NK-92 (cell line): ENCODE results near the gene SLC4A8.
"Not testable (repeated sequence)": the region's sequence is repeated elsewhere in the genome, so short reads cannot be mapped to it uniquely, and the experiment has no call there.

ENCODE experiments used
- DNase-seq: peaks from one replicate; lab custom pipeline; 2025; ENCODE audit not compliant: unreplicated experiment; lab: John Stamatoyannopoulos, UW

The SLC4A8 gene

DNA sequence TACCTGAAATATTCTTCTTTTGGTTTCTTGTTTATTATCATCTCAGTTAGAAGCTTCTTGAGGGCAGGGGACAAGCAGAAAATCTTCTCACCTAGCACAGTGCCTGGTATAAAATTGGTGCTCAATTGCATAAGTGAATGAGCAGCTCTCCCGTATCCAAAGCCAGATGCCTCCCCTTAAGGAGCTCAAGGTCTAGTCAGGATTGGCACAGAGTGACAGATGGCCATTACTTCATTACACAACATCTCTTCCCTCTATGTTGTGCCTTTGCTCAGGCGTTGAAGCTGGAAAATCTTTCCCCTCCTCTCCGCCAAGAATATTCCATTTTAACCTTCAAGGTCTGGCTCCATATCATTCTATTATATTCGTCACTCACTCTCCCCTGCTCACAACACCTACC, 3.6 kb downstream of the SLC4A8 start:
- no peak for DNase-seq

DNA sequence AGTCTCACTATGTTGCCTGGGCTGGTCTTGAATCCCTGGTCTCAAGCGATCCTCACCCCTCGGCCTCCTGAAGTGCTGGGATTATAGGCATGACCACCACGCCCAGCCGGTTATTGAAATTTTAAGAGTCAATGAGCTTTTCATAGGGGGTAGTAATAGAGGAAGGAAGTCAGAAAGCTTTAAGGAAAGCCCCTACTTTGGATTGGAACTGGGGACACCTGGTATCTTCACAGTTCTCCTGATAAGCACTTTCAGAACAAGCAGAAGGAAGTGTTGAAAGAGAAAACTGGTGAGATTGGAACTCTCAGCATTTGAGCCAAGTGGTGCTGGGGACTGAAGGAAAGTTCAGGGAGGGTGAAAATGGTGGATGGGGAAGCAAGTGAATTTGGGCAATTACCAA, 5.1 kb downstream of the SLC4A8 start:
- DNase-seq = no peak

DNA sequence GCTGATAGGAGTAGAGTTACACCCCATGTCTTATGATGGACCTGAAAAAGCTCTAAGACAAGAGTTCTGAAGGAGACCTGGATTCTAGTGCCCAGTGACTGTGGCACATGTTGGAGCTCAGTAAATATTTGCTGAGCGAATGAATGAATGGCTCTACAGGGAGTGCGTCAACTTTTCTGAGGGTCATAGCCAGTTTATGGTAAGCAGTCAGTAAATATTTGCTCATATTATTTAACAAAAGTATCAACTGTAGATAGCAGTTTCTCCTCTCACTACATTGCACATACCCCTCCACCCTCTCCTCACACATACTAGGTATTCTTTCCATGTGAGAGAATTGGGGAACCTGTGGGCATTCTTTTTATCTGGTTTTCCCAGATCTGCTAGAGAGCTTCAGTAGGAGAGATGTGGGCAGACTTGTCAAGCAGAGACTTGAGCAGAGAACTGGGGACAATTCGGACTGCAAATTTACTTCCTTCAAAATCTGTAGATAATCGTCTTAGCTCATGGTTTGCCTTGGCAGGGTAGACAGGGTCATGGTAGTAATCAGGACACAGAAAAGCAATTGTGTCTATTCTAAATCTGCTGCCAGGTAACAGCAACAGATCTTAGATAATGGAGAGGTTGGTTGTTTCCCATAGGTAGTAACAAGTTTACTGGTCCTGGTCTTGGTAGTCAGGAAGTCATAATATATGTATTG, 5.7 kb downstream of the SLC4A8 start:
- DNase-seq = no peak

DNA sequence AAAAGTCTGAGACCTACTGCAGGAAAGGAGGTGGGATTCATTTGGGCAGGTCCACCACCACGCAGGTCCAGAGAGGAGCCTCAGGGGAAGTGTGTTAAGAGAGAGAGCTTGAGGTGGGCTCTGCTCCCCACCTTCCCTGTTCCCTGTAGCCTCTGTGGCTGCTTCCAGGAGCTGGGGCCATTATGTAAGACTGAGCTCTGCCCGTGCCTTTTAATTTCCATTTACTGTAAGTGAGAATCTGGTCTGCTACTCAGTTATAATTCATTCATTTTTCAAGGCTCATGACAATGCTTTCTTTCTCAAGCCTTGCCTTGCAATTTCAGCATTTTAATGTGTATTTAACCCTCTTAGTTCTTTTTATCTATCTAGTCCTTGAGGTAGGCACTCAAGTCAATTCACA, 8.3 kb downstream of the SLC4A8 start:
- no peak for DNase-seq

DNA sequence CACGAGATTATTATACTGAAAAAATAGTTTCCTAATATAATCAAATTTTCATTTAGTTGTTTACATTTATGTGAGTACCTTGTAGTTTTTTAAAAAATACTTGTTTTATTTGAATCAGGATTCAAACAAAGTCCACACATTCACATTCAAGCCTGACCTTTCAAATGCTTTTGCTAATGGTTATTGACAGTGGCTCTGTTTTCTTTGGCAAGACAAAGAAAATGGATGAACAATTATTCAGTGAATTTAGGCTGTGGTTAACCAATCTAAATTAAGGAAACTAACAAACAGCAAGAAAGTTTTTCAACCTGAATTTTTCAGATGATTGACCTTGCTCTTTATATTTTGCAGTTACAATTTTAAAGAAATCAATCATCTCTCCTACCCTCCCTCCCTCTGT, 9.7 kb downstream of the SLC4A8 start:
- no peak for DNase-seq

DNA sequence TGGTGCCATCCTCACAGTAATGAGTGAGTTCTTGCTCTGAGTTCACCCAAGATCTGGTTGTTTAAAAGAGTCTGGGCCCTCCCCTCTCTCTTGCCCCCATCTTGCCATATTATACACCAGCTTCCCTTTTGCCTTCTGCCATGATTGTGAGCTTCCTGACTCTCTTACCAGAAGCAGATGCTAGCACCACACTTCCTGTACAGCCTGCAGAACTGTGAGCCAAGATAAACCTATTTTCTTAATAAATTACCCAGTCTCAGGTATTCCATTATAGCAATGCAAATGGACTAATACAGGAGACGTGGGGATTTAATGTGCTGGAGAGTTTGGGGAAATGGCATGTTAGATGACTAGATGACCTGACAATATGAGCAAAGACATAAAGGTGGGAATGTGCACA, 12.8 kb downstream of the SLC4A8 start:
- no peak for DNase-seq

DNA sequence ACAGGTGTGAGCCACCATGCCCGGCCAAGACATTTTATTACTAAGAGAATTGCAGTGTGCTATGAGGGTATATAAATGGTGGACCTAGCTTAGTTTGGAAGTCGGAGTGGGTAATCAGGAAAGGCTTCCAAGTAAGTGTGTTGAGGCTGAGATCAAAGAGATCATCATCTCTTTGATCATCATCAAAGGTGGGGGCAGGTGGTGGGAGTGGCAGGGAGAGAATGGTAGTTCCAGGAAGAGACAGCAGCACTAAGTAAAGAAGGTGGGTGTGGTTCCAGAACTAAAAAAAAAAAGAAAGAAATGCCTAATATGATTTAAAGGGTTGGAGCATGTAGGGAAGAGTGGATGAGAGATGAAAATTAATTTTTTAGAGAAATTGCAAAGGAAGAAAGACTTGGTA, 14.7 kb downstream of the SLC4A8 start:
- no peak for DNase-seq

DNA sequence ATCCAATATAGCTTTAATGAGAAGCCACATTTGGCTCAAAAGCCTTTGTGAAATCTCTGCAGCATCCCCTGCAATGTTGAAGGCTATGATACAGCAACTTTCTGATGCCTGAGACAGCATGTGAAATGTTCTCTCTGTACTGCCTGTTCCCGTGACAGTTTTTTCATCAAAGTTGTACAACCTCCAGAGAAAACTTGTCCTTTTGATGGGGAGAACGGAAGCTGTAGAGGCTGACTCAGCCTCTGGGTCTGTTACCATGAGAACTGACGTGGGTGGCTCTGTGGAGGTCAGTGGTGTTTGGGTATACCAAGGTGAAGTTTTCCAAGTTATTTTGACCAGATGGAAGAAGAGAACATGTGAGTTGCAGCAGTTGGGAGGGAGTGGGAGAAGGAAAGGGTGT, 17.0 kb downstream of the SLC4A8 start:
- no peak for DNase-seq

DNA sequence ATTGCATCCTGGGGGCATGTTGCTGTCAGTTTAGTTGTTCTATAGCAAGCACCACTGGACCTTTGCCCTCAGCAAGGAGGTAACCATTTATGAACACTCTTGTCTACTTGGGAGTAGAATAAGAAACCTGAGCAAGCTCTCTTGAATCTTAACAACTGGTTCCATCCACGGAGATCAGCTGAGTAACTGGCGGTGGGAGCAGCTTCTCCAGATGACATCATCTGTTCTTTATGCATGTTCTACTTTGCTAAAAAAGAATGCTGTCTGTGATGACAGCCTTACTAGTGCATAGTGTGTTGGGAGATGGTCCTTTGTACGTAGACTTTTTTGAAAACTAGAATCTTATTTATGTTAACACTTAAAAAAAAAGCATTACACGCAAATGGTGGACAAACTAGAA, 17.7 kb downstream of the SLC4A8 start:
- no peak for DNase-seq

DNA sequence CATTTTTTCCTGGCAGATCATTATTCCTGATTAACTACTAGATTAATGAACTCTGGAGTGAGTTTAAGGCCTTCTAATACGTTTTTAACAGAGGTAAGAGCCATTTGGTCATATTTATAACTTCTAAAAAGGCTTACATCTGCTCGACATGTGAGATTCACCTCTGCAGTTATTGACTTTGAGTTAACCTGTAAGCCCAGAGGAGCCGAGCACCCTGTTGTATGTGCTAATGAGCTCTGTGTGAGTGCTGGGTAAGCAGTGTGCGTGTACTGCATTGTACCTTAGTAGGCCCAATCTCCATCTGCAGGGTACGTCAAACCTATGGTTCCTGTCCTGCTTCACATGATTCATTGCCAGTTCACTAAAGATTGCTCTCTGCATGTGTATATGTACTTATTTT, 18.9 kb downstream of the SLC4A8 start:
- DNase-seq = no peak

DNA sequence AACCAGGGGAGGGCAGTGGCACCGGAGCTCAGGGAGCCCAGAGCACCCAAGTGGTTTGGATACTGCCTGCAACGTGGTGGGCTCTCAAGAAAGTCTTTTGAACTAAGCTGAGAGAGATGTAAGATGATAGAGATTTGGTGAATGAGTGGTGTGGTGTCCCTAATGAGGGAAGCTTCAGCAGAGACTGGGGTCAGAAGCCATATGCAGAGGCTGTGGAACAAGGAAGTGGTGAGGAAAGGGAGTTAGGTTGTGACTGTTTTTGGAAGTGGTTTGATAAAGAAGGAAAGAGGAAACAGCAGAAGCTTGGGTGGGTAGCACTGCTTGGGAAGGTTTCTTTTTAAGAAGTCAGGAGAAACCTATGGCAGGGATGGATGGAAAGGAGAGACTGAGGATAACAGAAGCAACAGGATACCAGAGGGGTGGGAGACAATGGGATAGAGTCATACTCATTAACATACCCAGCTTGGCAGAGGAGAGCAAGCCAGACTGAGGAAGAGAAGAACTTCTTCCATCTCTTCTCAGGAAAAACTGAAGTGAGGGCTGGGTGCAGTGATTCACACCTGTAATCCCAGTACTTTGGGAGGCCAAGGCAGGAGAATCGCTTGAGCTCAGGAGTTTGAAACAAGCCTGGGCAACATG, 24.1 kb downstream of the SLC4A8 start:
- DNase-seq = no peak

DNA sequence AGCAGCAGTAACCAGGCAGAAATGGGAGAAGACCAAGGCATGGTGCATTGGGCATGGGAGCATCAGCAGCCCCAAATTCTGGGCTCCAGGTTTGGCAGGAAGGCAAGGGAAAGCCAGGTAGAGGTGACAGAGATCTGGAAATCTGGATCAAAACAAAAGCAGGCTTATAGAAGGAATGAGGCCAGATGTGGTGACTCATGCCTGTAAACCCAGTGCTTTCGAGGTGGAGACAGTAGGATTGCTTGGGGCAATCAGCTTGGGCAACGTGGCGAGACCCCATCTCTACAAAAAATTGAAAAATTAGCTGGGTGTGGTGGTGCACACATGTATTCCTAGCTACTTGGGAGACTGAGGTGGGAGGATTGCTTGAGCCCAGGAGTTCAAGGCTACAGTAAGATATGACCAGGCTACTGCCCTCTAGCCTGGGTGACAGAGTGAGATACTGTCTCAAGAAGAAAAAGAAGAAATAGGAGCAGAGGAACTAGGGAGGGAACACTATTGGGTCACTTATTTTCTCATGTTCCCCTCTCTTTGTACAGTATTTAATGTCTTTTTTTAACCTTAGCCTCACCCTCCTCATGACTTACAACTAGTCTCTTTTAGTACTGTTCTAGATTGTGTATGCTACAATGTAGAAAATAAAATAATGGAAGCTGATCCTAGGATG, 25.1 kb downstream of the SLC4A8 start:
- DNase-seq = no peak

DNA sequence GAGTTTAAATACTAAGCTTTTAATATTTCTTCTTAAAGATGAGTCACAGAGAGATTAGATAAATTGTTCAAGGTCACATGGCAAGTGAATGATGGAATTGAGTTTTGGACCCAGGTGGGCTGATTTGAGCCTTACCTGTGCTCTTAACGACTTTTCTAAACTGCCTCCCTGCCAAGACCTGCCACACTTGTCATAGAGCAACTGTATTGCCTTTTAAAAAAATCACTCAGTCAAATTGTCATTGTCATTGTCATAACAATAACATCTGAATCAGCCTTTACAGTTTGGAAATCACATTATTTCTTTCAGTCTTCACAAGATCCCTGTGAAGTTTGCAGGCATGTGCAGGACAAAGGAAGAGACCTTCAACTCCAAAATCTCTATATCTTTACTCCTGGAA, 25.7 kb downstream of the SLC4A8 start:
- DNase-seq = no peak

DNA sequence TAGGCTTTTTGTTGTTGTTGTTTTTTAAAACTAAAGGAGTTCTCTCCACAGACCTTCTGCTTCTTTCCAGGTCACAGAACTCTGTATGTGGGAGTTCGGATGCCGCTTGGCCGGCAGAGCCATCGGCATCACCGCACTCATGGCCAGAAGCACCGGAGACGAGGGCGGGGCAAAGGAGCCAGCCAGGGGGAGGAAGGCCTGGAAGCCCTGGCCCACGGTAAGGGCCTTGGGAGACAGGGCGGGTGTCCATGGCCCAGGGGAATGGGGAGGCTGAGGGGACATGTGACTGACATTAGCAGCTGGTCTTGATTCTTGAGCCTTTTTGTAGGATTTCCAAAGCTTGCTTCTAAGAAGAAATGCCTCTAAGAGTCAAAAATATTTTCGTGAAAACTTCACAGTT, 26.2 kb downstream of the SLC4A8 start:
- no peak for DNase-seq

DNA sequence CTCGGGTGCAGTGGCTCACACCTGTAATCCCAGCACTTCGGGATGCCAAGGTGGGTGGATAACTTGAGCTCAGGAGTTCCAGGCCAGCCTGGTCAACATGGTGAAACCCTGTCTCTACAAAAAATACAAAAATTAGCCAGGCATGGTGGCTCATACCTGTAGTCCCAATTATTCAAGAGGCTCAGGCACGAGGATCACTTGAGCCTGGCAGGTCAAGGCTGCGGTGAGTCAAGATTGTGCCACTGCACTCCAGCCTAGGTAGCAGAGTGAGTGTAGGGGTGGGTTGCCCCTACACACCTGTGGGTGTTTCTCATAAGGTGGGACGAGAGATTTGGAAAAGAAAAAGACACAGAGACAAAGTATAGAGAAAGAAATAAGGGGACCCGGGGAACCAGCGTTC, 29.4 kb downstream of the SLC4A8 start:
- DNase-seq = not testable (repeated sequence)

DNA sequence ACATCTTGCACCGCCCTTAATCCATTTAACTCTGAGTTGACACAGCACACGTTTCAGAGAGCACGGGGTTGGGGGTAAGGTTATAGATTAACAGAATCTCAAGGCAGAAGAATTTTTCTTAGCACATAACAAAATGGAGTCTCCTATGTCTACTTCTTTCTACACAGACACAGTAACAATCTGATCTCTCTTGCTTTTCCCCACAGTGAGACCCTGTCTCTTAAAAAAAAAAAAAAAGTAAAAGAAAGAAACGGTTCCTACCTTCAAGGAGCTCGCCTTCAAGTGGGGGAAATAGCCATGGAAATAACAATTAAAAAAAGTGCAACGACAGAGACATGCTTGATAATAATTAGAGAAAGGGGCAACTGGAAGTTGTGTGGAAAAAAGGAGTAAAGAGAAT, 30.4 kb downstream of the SLC4A8 start:
- not testable (repeated sequence) for DNase-seq

DNA sequence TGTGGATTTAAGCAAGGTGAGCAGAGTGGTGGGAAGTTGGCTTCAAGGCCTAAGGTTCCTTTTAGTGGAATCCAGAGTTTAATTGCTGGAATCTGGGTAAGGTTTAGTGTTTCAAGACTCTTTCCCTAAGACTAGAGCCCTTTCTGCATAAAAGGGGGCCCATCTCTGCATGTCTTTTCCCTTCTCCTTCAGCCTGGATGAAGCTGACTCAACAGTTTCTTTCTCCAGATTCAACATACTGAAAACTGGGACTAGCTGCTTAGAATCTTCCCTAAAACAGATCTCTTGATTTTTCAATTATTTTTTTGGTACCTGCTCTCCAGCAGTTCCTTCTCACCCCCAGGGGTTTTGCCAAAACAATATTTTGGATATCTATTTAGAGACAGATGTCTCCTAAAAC, 34.0 kb downstream of the SLC4A8 start:
- no peak for DNase-seq

DNA sequence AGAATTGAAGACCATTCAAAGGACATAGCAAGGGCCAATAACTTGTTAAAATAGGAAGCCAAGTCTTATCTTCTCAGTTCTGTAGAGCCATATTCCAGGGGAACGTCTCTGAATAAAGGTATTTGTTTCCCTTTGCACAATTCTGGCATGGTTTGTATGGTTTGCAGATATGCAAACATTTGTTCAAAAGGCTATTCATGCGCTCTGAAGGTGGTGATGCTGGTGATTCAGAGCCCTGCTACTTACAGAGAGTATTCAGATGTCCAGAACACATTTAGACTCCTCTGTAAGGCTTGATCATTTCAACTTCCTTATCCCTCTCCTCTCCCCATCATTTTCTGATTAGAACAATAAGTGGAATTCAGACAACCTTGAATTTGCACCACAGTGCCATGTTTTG, 35.9 kb downstream of the SLC4A8 start:
- DNase-seq = no peak

DNA sequence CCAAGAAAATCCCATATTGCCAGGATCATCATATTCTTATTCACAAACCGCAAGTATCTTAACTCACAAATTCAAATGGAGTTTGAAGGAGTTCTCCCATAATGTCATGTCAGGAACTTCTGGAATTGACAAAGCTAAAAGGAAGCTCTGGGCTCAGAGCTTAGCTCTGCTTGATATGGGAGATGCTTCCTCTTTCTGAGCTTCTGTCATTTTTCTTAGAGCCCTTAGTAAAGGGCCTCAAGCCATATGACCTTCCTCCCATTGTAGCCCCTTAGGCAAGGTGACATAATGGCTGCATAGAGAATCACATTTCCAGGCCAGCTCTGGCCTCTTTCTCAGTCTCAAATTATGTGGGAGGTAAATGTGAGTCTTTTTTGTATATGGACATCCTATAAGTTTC, 40.9 kb downstream of the SLC4A8 start:
- no peak for DNase-seq

DNA sequence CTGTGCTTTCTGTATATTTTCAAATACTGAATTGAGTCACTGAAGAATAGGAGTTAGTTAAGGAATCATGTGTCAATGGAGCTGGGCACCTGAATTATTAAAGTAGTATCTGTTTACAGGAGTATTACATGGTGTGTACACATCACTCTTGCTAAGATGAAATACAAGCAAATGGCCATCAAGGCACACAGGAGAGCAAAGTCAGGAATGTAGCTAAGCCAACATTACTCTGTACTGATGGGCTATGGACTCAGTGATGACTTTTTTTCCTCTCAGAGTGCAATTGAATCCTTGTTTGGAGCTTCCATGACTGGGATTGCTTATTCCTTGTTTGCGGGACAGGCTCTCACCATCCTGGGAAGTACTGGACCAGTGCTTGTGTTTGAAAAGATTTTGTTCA, 45.5 kb downstream of the SLC4A8 start:
- no peak for DNase-seq

DNA sequence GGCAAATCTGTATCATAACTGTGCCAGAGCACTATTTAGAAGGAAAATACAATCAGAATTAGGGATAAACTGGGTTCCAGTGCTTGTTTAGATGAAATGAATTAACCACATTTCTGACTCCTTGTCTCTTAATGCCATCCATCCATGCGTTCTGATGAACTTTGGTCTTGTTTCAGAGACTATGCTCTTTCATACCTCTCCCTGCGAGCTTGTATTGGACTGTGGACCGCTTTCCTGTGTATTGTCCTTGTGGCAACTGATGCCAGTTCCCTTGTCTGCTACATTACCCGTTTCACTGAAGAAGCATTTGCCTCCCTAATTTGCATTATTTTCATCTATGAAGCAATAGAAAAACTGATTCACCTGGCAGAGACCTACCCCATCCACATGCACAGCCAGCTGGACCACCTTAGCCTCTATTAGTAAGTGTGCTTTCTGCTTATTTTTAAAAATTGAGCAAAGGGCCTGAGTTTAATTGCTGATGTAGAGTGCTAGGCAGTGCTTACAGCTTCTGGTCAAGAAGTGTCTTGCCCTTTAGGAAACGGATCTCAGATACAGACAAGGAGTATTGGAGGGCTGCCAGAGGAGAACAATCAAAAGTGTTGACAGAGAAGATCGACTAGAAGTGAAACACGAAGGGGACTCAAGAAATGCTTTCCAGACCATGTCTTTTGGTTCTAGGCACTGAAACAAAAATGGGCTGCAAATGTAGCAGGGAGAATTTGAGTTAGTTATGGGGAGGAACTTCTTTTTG, 46.7 kb downstream of the SLC4A8 start:
- no peak for DNase-seq

DNA sequence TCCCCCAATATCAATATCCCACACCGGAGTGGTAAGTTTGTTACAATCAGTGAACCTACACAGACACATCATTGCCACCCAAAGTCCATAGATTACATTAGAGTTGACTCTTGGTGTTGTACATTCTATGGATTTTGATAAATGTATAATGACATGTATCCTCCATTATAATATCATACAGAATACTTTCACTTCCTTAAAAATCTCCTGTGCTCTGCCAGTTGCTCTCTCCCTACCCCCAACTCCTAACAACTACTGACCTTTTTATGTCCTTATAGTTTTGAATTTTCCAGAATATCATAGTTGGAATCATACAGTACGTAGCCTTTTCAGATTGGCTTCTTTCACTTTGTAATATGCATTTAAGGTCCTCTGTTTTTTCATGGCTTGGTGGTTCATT, 48.4 kb downstream of the SLC4A8 start:
- no peak for DNase-seq
